Retinal pigment epithelial cell (primary cell): ENCODE results near the gene NPPC.
"Not testable (repeated sequence)": the region's sequence is repeated elsewhere in the genome, so short reads cannot be mapped to it uniquely, and the experiment has no call there.

Source experiments
- DNase-seq: peaks from one replicate; pipeline ENCODE4 v3.0.0-alpha.2; 2010; ENCODE audit warnings: low read depth
- H3K4me3 ChIP-seq: 2 replicates; pipeline ENCODE4 v1.5.1; 2011; ENCODE audit warnings: mild to moderate bottlenecking, low read length, control low read depth, moderate library complexity
- CTCF ChIP-seq: conservative IDR thresholded peaks from 2 replicates; pipeline ENCODE4 v1.5.1; 2011; ENCODE audit warnings: low read depth, low read length, control low read depth, inconsistent platforms

The NPPC gene

DNA sequence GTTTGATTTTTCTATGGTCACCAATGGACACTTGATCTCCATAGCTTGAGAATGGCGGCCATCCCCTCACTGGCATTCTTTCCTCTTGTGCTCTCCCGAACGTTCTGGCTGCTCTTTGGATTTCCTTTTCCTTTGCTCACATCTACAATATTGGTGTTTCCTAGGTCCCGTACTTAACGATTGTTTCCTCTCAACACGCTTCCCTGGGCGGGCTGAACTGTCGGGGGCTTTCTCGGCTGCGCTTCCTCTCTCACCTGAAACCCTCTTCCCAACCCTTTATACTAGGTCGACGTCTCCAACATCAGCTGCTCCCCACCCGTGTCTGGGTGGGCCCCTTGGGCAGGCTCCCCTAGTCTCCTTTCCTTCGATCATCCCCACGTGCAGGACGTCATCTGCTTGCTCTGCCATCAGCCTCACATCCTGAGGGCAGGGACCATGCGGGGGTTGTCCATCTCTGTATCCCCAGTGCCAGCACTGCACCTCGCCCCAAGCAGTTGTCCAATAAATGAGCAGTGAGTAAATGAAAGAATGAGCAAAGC, 34.7 kb upstream of the NPPC start:
- peak overlapping the region; percentile 91 for H3K4me3 ChIP-seq
- DNase-seq: no peak
- TF ChIP-seq CTCF: no peak

DNA sequence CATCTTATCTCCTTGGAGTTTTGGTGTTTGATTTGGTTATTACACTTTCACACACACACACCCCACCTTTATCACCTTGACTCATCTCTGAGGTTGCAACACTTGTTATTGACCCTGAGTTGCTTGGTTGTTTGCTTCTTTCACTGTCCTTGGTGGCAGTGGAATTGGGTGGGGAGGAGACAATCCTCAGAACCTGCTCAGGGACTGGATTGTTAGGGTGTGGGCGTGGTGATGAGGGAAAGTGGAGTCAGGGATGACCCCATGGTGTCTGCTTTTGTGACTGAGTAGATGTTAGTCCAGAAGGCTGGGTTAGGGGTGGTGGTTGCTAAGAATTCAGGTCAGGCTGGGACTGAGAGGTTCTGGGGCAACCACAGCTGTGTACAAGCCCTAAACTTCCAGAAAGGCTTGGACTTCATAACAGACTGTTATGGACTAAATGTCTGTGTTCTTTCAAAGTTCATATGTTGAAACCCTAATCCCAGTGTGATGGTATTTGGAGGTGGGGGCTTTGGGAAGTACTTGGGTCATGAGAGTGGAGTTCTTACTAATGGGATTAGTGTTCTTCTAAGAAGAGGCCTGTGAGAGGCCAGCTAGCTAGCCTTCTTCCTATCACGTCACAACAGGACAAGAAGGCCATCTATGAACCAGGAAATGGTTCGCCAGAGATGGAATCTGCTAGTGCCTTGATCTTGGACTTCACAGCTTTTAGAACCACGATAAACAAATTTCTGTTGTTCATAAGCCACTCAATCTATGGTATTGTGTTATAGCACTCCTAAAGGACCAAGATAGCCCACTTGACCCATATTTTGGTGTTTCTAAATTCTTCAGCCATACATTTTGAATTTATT, 31.9 kb upstream of the NPPC start:
- H3K4me3 ChIP-seq: no peak overlapping the region
- no peak for DNase-seq
- no peak for TF ChIP-seq CTCF

- DNase-seq: no peak
- no peak overlapping the region for H3K4me3 ChIP-seq
- TF ChIP-seq CTCF: no peak
These were observed 29.7 kb upstream of the NPPC start for GRCh38 chr2:231955758-231956472.

DNA sequence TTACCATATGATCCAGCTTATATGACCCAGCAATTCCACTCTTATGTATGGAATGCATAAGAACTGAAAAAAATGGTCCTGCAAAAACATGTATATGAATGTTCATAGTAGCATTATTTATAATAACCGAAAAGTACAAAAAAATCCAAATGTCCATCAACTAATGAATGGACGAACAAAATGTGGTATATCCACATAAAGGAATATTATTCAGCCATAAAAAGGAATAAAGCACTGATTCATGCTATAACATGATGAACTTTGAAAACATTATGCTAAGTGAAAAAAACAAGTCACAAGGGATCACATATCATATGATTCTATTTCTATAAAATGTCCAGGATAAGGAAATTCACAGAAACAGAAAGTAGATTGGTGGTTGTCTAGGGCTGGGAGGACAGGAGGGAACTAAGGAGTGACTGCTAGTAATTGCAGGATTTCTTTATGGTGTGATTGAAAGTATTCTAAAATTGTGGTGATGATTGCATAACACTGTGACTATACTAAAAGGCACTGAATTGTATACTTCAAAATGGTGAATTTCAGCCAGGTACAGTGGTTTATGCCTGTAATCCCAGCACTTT, 25.3 kb upstream of the NPPC start:
- DNase-seq: no peak
- H3K4me3 ChIP-seq: no peak overlapping the region
- TF ChIP-seq CTCF: no peak

- DNase-seq: no peak
- no peak for TF ChIP-seq CTCF
- no peak overlapping the region for H3K4me3 ChIP-seq
These were observed 21.5 kb upstream of the NPPC start for GRCh38 chr2:231947694-231948093.

DNA sequence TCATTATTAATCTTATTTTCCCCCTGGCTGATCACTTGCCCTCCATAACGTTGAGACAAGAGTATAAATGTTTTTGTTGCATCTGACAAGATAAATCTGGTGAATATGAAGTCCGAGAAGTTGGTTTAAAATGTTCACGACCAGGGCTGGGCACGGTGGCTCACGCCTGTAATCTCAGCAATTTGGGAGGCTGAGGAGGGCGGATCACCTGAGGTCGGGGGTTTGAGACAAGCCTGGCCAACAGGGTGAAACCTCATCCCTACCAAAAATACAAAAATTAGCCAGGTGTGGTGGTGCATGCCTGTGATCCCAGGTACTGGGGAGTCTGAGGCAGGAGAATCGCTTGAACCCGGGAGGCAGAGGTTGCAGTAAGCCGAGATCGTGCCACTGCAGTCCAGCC, 20.9 kb upstream of the NPPC start:
- not testable (repeated sequence) for DNase-seq, H3K4me3 ChIP-seq

GRCh38 chr2:231946241-231946814, 20.1 kb upstream of the NPPC start:
- no peak overlapping the region for H3K4me3 ChIP-seq
- TF ChIP-seq CTCF: no peak
- no peak for DNase-seq
